ENCODE measurements around the gene FDX2. TPM values are rescaled to one million over a fixed set of nuclear protein-coding genes. Genes with fewer than 3 reads are reported as not detected.

FDX2 gene
- polyA plus RNA-seq, 1 donor from 2014 or later: 82.7 TPM

DNA sequence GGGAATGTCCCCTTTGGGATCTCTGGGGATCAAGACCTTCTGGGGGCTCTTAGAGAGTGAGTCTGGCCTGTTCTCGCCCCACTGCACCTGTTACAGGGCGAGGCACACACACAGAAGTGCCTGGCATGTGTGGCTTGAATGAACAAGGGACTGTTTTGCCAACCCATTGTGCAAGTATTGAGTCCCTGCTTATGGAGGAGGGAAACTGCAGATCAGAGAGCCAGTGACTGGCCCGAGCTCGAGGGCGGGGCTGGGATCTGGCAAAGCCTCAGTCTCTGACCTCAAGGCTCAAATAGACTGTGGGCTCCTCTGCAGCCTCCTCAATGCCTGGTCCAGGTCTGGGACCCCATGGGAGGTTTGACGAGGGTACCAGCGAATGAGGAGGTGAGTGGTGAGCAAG is 12.0 kb upstream of the FDX2 start:
- no peaks in the 10 kb centered on the region for H3F3A ChIP-seq (ENCODE audit: insufficient read depth, low read length, poor library complexity, severe bottlenecking)
- H3K4me2 ChIP-seq (ENCODE audit: low read length): no peak overlapping the region
- H2AFZ ChIP-seq (ENCODE audit: low read depth, low read length): no peak overlapping the region
- H3K9me2 ChIP-seq (ENCODE audit: insufficient read depth, low read length): no peaks in the 10 kb centered on the region
- TF ChIP-seq REST (IDR thresholded peaks at IDR 0.05; ENCODE audit: borderline replicate concordance) (no peak), TAF1 (IDR thresholded peaks at IDR 0.05; ENCODE audit: low read depth) (no peak), RAD21 (conservative IDR thresholded peaks at IDR 0.05) (no peak), POLR2AphosphoS5 (IDR thresholded peaks at IDR 0.05) (no peak), MXI1 (conservative IDR thresholded peaks at IDR 0.05; ENCODE audit: poor library complexity, severe bottlenecking) (no peak), EZH2 (IDR thresholded peaks at IDR 0.05; ENCODE audit: borderline replicate concordance, insufficient read depth, low read length, poor library complexity, severe bottlenecking) (no peak), SMC3 (conservative IDR thresholded peaks at IDR 0.05; ENCODE audit: poor library complexity) (no peak), EP300 (conservative IDR thresholded peaks at IDR 0.05; ENCODE audit: poor library complexity, severe bottlenecking) (no peak)
- TF ChIP-seq, protein P1, sequence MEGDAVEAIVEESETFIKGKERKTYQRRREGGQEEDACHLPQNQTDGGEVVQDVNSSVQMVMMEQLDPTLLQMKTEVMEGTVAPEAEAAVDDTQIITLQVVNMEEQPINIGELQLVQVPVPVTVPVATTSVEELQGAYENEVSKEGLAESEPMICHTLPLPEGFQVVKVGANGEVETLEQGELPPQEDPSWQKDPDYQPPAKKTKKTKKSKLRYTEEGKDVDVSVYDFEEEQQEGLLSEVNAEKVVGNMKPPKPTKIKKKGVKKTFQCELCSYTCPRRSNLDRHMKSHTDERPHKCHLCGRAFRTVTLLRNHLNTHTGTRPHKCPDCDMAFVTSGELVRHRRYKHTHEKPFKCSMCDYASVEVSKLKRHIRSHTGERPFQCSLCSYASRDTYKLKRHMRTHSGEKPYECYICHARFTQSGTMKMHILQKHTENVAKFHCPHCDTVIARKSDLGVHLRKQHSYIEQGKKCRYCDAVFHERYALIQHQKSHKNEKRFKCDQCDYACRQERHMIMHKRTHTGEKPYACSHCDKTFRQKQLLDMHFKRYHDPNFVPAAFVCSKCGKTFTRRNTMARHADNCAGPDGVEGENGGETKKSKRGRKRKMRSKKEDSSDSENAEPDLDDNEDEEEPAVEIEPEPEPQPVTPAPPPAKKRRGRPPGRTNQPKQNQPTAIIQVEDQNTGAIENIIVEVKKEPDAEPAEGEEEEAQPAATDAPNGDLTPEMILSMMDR (IDR thresholded peaks at IDR 0.05; ENCODE audit: poor library complexity, severe bottlenecking): no peak
- no peak overlapping the region for H3K9ac ChIP-seq (ENCODE audit: low read length)
- H3K4me3 ChIP-seq (ENCODE audit: low read length): no peak overlapping the region
- no peaks in the 10 kb centered on the region for H3K27me3 ChIP-seq (ENCODE audit: insufficient read depth, low read depth, low read length)
- H3K79me2 ChIP-seq (replicated peaks; ENCODE audit: insufficient read depth, low read length): peaks cover 22% of the 10 kb centered on the region
- no peaks in the 10 kb centered on the region for H3K9me3 ChIP-seq (ENCODE audit: low read length)
- H4K20me1 ChIP-seq (ENCODE audit: insufficient read depth): no peaks in the 10 kb centered on the region
- no peaks in the 10 kb centered on the region for H3K36me3 ChIP-seq (ENCODE audit: insufficient read depth, low read length)
- no peak overlapping the region for H3K27ac ChIP-seq (ENCODE audit: low read length)

DNA sequence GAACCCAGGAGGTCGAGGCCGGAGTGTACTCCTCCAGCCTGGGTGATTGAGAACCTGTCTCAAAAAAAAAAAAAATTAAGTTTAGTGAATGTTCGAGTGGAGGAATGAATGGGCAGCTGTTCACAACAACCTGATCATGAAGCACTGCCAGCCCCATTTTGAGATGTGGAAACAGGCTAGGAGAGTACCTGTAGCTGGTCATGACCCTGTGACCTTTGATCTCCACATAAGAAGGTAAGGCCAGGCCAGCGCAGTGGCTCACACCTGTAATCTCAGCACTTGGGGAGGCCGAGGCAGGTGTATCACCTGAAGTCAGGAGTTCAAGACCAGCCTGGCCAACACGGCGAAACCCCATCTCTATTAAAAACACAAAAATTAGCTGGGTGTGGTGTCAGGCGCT is 9.9 kb upstream of the FDX2 start:
- H2AFZ ChIP-seq (ENCODE audit: low read depth, low read length): no peak overlapping the region
- H3K27ac ChIP-seq (ENCODE audit: low read length): no peak overlapping the region
- H3K4me3 ChIP-seq (ENCODE audit: low read length): no peak overlapping the region
- no peaks in the 10 kb centered on the region for H3F3A ChIP-seq (ENCODE audit: insufficient read depth, low read length, poor library complexity, severe bottlenecking)
- peaks cover 7% of the 10 kb centered on the region for H3K79me2 ChIP-seq (replicated peaks; ENCODE audit: insufficient read depth, low read length)
- no peaks in the 10 kb centered on the region for H3K9me2 ChIP-seq (ENCODE audit: insufficient read depth, low read length)
- no peak overlapping the region for H3K9ac ChIP-seq (ENCODE audit: low read length)
- no peaks in the 10 kb centered on the region for H3K27me3 ChIP-seq (ENCODE audit: insufficient read depth, low read depth, low read length)
- no peak overlapping the region for H3K4me2 ChIP-seq (ENCODE audit: low read length)
- H4K20me1 ChIP-seq (ENCODE audit: insufficient read depth): no peaks in the 10 kb centered on the region
- TF ChIP-seq, protein P1 (IDR thresholded peaks at IDR 0.05; ENCODE audit: poor library complexity, severe bottlenecking): no peak
- TF ChIP-seq EP300 (conservative IDR thresholded peaks at IDR 0.05; ENCODE audit: poor library complexity, severe bottlenecking) (no peak), SMC3 (conservative IDR thresholded peaks at IDR 0.05; ENCODE audit: poor library complexity) (no peak), TAF1 (IDR thresholded peaks at IDR 0.05; ENCODE audit: low read depth) (no peak), REST (IDR thresholded peaks at IDR 0.05; ENCODE audit: borderline replicate concordance) (no peak), RAD21 (conservative IDR thresholded peaks at IDR 0.05) (no peak), MXI1 (conservative IDR thresholded peaks at IDR 0.05; ENCODE audit: poor library complexity, severe bottlenecking) (no peak), EZH2 (IDR thresholded peaks at IDR 0.05; ENCODE audit: borderline replicate concordance, insufficient read depth, low read length, poor library complexity, severe bottlenecking) (no peak), POLR2AphosphoS5 (IDR thresholded peaks at IDR 0.05) (no peak)
- no peaks in the 10 kb centered on the region for H3K36me3 ChIP-seq (ENCODE audit: insufficient read depth, low read length)
- no peaks in the 10 kb centered on the region for H3K9me3 ChIP-seq (ENCODE audit: low read length)

All from neural cell (in vitro differentiated cells).